Skeletal muscle tissue (tissue), 2 donors: ENCODE data around the gene MED29. TPM values are rescaled to one million over a fixed set of nuclear protein-coding genes. Genes with fewer than 3 reads are reported as not detected.

Experiments
- small RNA-seq: library from RNA; depleted of rRNA; stranded (forward); fragments of <200 nt; gene quantifications from one replicate; pipeline ENCODE3, GENCODE V24; 2014
- total RNA-seq: library from RNA; depleted of rRNA; stranded (reverse); fragments of >200 nt; gene quantifications from one replicate; pipeline ENCODE4 v1.2.3, GENCODE V29; 2014

MED29 gene
- total RNA-seq, 1 donor from 2014 or later, result 9.4 TPM

Small RNA genes within 50 kb of the gene (small RNA-seq; reads per million reads assigned to genes)
- 0.09 reads per million for gene AC011445.2
- not detected for gene MIR4530
- not detected for gene RN7SL566P

Other genes with a start within 250 kb of the MED29 start
- gene NCCRP1, start 194.4 kb upstream of the MED29 start, total RNA-seq, result not detected
- not detected for gene SYCN, start 187.1 kb upstream of the MED29 start, total RNA-seq
- not detected for gene IFNL3, start 146.4 kb upstream of the MED29 start, total RNA-seq
- not detected for gene IFNL4, start 142.5 kb upstream of the MED29 start, total RNA-seq
- not detected for gene IFNL2, start 123.0 kb upstream of the MED29 start, total RNA-seq
- gene IFNL1, start 95.0 kb upstream of the MED29 start, total RNA-seq, result not detected
- 0.52 TPM for gene LRFN1, start 70.5 kb upstream of the MED29 start, total RNA-seq
- gene GMFG, start 55.3 kb upstream of the MED29 start, total RNA-seq, result 20.9 TPM
- 22.4 TPM for gene SAMD4B, start 49.0 kb upstream of the MED29 start, total RNA-seq
- gene PAF1, start 272 bp upstream of the MED29 start, total RNA-seq, result 25.1 TPM
- 3.1 TPM for gene ZFP36, start 15.5 kb downstream of the MED29 start, total RNA-seq
- 15.7 TPM for gene PLEKHG2, start 21.3 kb downstream of the MED29 start, total RNA-seq
- 128 TPM for gene RPS16, start 44.6 kb downstream of the MED29 start, total RNA-seq
- 40.7 TPM for gene SUPT5H, start 54.2 kb downstream of the MED29 start, total RNA-seq
- 40.7 TPM for gene TIMM50, start 89.5 kb downstream of the MED29 start, total RNA-seq
- gene DLL3, start 107.6 kb downstream of the MED29 start, total RNA-seq, result not detected
- not detected for gene SELENOV, start 123.8 kb downstream of the MED29 start, total RNA-seq
- 2.6 TPM for gene EID2B, start 141.5 kb downstream of the MED29 start, total RNA-seq
- gene EID2, start 148.8 kb downstream of the MED29 start, total RNA-seq, result 6.8 TPM
- gene LGALS13, start 211.1 kb downstream of the MED29 start, total RNA-seq, result not detected